HepG2 (cell line): ENCODE results near the gene LCTL. TPM values are rescaled to one million over a fixed set of nuclear protein-coding genes. Genes with fewer than 3 reads are reported as not detected.
A peak's percentile ranks its signal among the peaks of the same experiment; 100 is the strongest.

Experiments used
- BRD4 ChIP-seq: sonication (generic); formaldehyde crosslinking; IDR thresholded peaks from 2 replicates; pipeline ENCODE4 v1.4.0; 2020; ENCODE audit warnings: missing genetic modification reagents
- GATAD2A ChIP-seq: IDR thresholded peaks from 2 replicates; pipeline ENCODE4 v1.6.1; 2016
- HOMEZ ChIP-seq: IDR thresholded peaks from 2 replicates; pipeline ENCODE4 v1.6.1; 2016; ENCODE audit warnings: low read depth
- MEIS2 ChIP-seq: sonication (generic); formaldehyde crosslinking; IDR thresholded peaks from 2 replicates; pipeline ENCODE4 v1.9.0; 2021; ENCODE audit warnings: mild to moderate bottlenecking, missing genetic modification reagents
- MTERF4 ChIP-seq: sonication (generic); formaldehyde crosslinking; IDR thresholded peaks from 2 replicates; pipeline ENCODE4 v1.8.0; 2023; ENCODE audit warnings: mild to moderate bottlenecking, missing genetic modification reagents
- NFAT5 ChIP-seq: sonication (generic); formaldehyde crosslinking; IDR thresholded peaks from 2 replicates; pipeline ENCODE4 v1.4.0; 2020; ENCODE audit warnings: missing genetic modification reagents
- NR2C2 ChIP-seq: sonication (generic); formaldehyde crosslinking; IDR thresholded peaks from 2 replicates; pipeline ENCODE4 v1.4.0; 2020; ENCODE audit warnings: missing genetic modification reagents, mild to moderate bottlenecking, moderate library complexity, borderline replicate concordance
- REPIN1 ChIP-seq: sonication (generic); formaldehyde crosslinking; IDR thresholded peaks from 2 replicates; pipeline ENCODE4 v1.8.0; 2022; ENCODE audit warnings: missing genetic modification reagents, low read depth, mild to moderate bottlenecking, borderline replicate concordance
- RFX1 ChIP-seq: fragments of 450-650 bp; IDR thresholded peaks from 2 replicates; pipeline ENCODE4 v1.6.1; 2017
- SMAD1 ChIP-seq: sonication (generic); formaldehyde crosslinking; IDR thresholded peaks from 2 replicates; pipeline ENCODE4 v1.4.0; 2020; ENCODE audit warnings: missing genetic modification reagents, low read depth, mild to moderate bottlenecking, borderline replicate concordance
- TEAD3 ChIP-seq: optimal IDR thresholded peaks from 2 replicates; pipeline ENCODE3; 2016; ENCODE audit warnings: borderline replicate concordance
- THAP9 ChIP-seq: sonication (generic); formaldehyde crosslinking; IDR thresholded peaks from 2 replicates; pipeline ENCODE4; 2020; ENCODE audit warnings: missing genetic modification reagents, mild to moderate bottlenecking, borderline replicate concordance
- ZNF329 ChIP-seq: sonication (generic); formaldehyde crosslinking; IDR thresholded peaks from 2 replicates; pipeline ENCODE4 v1.9.0; 2021; ENCODE audit warnings: low read depth, mild to moderate bottlenecking, missing genetic modification reagents
- ZNF343 ChIP-seq: sonication (generic); formaldehyde crosslinking; IDR thresholded peaks from 2 replicates; pipeline ENCODE4 v1.4.0; 2020; ENCODE audit warnings: mild to moderate bottlenecking, missing genetic modification reagents
- ZNF547 ChIP-seq: sonication (generic); formaldehyde crosslinking; IDR thresholded peaks from 2 replicates; pipeline ENCODE4 v1.5.1; 2020; ENCODE audit warnings: mild to moderate bottlenecking, missing genetic modification reagents
- ZNF576 ChIP-seq: sonication (generic); formaldehyde crosslinking; IDR thresholded peaks from 2 replicates; pipeline ENCODE4 v1.4.0; 2020; ENCODE audit warnings: mild to moderate bottlenecking, missing genetic modification reagents
- ZNF644 ChIP-seq: IDR thresholded peaks from 2 replicates; pipeline ENCODE4 v1.6.1; 2016; ENCODE audit warnings: low read depth
- ZNF670 ChIP-seq: sonication (generic); formaldehyde crosslinking; IDR thresholded peaks from 2 replicates; pipeline ENCODE4 v1.8.0; 2022; ENCODE audit warnings: mild to moderate bottlenecking, missing genetic modification reagents, borderline replicate concordance
- polyA plus RNA-seq, 8 experiments: library from polyadenylated mRNA; depleted of rRNA in 3 of 8; stranded (reverse) in 7 of 8; unstranded in 1 of 8; fragments of >200 nt; fragmentation: Illumina TruSeq in 4 of 8; extraction: Trizol in 4 of 8; gene quantifications; 2 replicates each; pipeline versions ENCODE4 v1.2.1 to v1.2.3, GENCODE V29; 2011 to 2016; ENCODE audit warnings: low read depth in 4 of 8, missing spikeins in 1 of 8, mixed read lengths in 1 of 8; ENCODE audit not compliant: insufficient read depth in 1 of 8
- total RNA-seq, 5 experiments: library from RNA; depleted of rRNA; stranded (reverse); fragments of >200 nt; fragmentation: Illumina TruSeq; extraction: Trizol; gene quantifications; 2 replicates each; pipeline ENCODE4 v1.2.3, GENCODE V29; 2016; ENCODE audit warnings: low read depth in 1 of 5

LCTL gene
- total and polyA plus RNA-seq, 2 of the 13 experiments (the other 11 are each of a cell fraction or from before 2014, with no cell fraction given) = 0.96 to 1.4 TPM

- no peak for TF ChIP-seq NFAT5 (CRISPR knock-in tag)
- TF ChIP-seq SMAD1 = no peak
- no peak for TF ChIP-seq ZNF329
- TF ChIP-seq ZNF547 (CRISPR knock-in tag) = no peak
- no peak for TF ChIP-seq THAP9 (CRISPR knock-in tag)
- no peak for TF ChIP-seq ZNF343 (CRISPR knock-in tag)
- TF ChIP-seq NR2C2 (CRISPR knock-in tag) = no peak
- TF ChIP-seq RFX1 = no peak
- no peak for TF ChIP-seq HOMEZ
- TF ChIP-seq REPIN1 (CRISPR knock-in tag) = no peak
- TF ChIP-seq ZNF576 (CRISPR knock-in tag) = no peak
- no peak; the same call in 1 of the 2 replicates for TF ChIP-seq GATAD2A
- TF ChIP-seq MTERF4 (CRISPR knock-in tag) = no peak
- no peak for TF ChIP-seq BRD4 (CRISPR knock-in tag)
- no peak for TF ChIP-seq ZNF670 (CRISPR knock-in tag)
- peak; percentile 43; the same call in 1 of the 2 replicates for TF ChIP-seq ZNF644
- no peak for TF ChIP-seq TEAD3
- no peak for TF ChIP-seq MEIS2 (CRISPR knock-in tag)
Observed at GRCh38 chr15:66581972-66582537, 16.3 kb upstream of the LCTL start (continued).
